Uterus (tissue), 4 donors: ENCODE measurements around the gene HIPK1. TPM values are rescaled to one million over a fixed set of nuclear protein-coding genes. Genes with fewer than 3 reads are reported as not detected.

ENCODE experiments used
- DNase-seq, 2 donors: peaks; one replicate each; pipeline ENCODE4 v3.0.0-alpha.2; 2019 to 2020
- H3K27ac ChIP-seq, 2 donors: fragments of 200-600 bp; sonication (generic); 1 replicate in 1 of 2; 2 replicates in 1 of 2; pipeline ENCODE4 v1.5.1; 2016 to 2018
- H3K27me3 ChIP-seq, 2 donors: fragments of 200-600 bp; sonication (generic); one replicate each; pipeline ENCODE4 v1.5.1; 2018 to 2019; ENCODE audit warnings: control low read depth in 1 of 2
- H3K36me3 ChIP-seq, 2 donors: fragments of 200-600 bp; sonication (generic); one replicate each; pipeline ENCODE4 v1.5.1; 2019; ENCODE audit warnings: control low read depth in 1 of 2
- H3K4me1 ChIP-seq, 2 donors: fragments of 200-600 bp; sonication (generic); one replicate each; pipeline ENCODE4 v1.5.1; 2018 to 2019; ENCODE audit warnings: control low read depth in 1 of 2
- H3K4me3 ChIP-seq, 2 donors: fragments of 200-600 bp; sonication (generic); 1 replicate in 1 of 2; 2 replicates in 1 of 2; pipeline ENCODE4 v1.5.1; 2018 to 2019; ENCODE audit warnings: mild to moderate bottlenecking in 1 of 2
- H3K9me3 ChIP-seq, 2 donors: fragments of 200-600 bp; sonication (generic); one replicate each; pipeline ENCODE4 v1.5.1; 2019; ENCODE audit warnings: control low read depth in 1 of 2
- POLR2A ChIP-seq, 2 donors: fragments of 450-650 bp; IDR thresholded peaks; one replicate each; pipeline ENCODE4 v1.6.1; 2016; ENCODE audit warnings: antibody characterized with exemption in 2 of 2, mild to moderate bottlenecking in 1 of 2, moderate library complexity in 1 of 2
- intact Hi-C: fragments of 100-400 bp; cut with DNase I; formaldehyde crosslinking; loops from one replicate; pipeline ENCODE4 v1.15.1; 2023; ENCODE audit warnings: low total_unique reads
- total RNA-seq, 4 donors: library from RNA; depleted of rRNA in 3 of 4; stranded (reverse); fragments of >200 nt in 3 of 4; gene quantifications; one replicate each; pipeline versions ENCODE4 v1.1.0 to v1.2.4, GENCODE V29; 2014 to 2023
- TF ChIP-seq, protein P1 (sequence below), 4 experiments: fragments of 200-600 bp in 2 of 4; fragments of 450-650 bp in 2 of 4; sonication (generic) in 2 of 4; IDR thresholded peaks; one replicate each; pipeline ENCODE4 v1.5.1; 2016 to 2019; ENCODE audit warnings: antibody characterized with exemption in 4 of 4, mild to moderate bottlenecking in 2 of 4, moderate library complexity in 1 of 4
- donor health status: DM: yes; HTN: yes; CAD: no.

Gene HIPK1
- total RNA-seq, 4 donors from 2014 or later: 21.5 to 92.7 (median 39.7) TPM

DNA sequence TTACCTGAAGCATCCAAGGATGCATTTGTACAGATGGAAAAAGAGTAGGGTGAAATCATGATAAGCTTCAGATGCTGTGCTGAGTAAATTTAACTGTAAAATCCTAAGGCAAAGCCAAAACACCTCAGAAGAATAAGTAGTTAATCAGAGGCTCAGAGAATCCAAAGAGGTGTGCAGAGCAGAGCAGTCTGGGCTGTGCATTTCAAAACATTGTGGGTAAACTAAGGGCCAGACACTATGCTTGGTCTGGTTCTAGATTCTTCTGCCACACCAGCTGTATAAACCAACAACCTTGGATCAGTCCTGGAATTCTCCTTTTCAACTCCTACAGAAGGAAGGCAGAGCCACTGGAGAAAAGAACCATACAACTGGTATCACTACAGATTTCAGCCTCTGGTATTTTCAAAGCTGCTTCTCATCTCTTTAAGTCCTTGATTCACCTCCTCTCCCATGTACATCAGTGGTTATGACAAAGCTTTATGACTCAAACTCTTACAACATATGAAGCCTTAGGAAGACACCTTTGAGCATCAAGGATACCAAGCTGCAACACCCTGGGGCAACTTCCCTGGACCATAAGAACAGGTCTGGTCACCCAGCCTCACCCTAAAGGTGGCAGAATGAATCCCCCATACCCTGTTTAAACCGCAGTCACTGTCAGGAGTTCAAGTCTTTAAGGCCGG is 11.6 kb upstream of the HIPK1 start:
- TF ChIP-seq, protein P1, sequence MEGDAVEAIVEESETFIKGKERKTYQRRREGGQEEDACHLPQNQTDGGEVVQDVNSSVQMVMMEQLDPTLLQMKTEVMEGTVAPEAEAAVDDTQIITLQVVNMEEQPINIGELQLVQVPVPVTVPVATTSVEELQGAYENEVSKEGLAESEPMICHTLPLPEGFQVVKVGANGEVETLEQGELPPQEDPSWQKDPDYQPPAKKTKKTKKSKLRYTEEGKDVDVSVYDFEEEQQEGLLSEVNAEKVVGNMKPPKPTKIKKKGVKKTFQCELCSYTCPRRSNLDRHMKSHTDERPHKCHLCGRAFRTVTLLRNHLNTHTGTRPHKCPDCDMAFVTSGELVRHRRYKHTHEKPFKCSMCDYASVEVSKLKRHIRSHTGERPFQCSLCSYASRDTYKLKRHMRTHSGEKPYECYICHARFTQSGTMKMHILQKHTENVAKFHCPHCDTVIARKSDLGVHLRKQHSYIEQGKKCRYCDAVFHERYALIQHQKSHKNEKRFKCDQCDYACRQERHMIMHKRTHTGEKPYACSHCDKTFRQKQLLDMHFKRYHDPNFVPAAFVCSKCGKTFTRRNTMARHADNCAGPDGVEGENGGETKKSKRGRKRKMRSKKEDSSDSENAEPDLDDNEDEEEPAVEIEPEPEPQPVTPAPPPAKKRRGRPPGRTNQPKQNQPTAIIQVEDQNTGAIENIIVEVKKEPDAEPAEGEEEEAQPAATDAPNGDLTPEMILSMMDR (IDR thresholded peaks at IDR 0.05): no peak
- no peak for TF ChIP-seq POLR2A (IDR thresholded peaks at IDR 0.05)

GRCh38 chr1:113918243-113918642 is 10.9 kb upstream of the HIPK1 start:
- H3K27me3 ChIP-seq: no peaks in the 10 kb centered on the region
- DNase-seq: no peak
- intact Hi-C loops: no loop called here
- TF ChIP-seq POLR2A (IDR thresholded peaks at IDR 0.05): no peak
- TF ChIP-seq, protein P1 (IDR thresholded peaks at IDR 0.05): no peak
- H3K9me3 ChIP-seq: no peaks in the 10 kb centered on the region
- no peaks in the 10 kb centered on the region for H3K36me3 ChIP-seq
- no peak overlapping the region for H3K4me3 ChIP-seq
- no peak overlapping the region for H3K27ac ChIP-seq
- H3K4me1 ChIP-seq: peaks cover 0 to under 1% of the 10 kb centered on the region in 2 donors

More for the DNA sequence above, 11.6 kb upstream of the HIPK1 start:
- no peak overlapping the region for H3K4me3 ChIP-seq
- no peaks in the 10 kb centered on the region for H3K27me3 ChIP-seq
- H3K27ac ChIP-seq: no peak overlapping the region
- H3K36me3 ChIP-seq: no peaks in the 10 kb centered on the region
- DNase-seq: no peak
- no peaks in the 10 kb centered on the region for H3K9me3 ChIP-seq
- intact Hi-C loops: no loop called here
- H3K4me1 ChIP-seq: peaks cover 0 to 4% of the 10 kb centered on the region in 2 donors

GRCh38 chr1:113922957-113923356 is 6.2 kb upstream of the HIPK1 start:
- TF ChIP-seq, protein P1 (IDR thresholded peaks at IDR 0.05): no peak
- no peak for TF ChIP-seq POLR2A (IDR thresholded peaks at IDR 0.05)
- no peak overlapping the region for H3K4me3 ChIP-seq
- no peaks in the 10 kb centered on the region for H3K9me3 ChIP-seq
- intact Hi-C loops: no loop called here
- no peaks in the 10 kb centered on the region for H3K36me3 ChIP-seq
- H3K27me3 ChIP-seq: no peaks in the 10 kb centered on the region
- H3K4me1 ChIP-seq: no peaks in the 10 kb centered on the region
- DNase-seq: no peak
- no peak overlapping the region for H3K27ac ChIP-seq

DNA sequence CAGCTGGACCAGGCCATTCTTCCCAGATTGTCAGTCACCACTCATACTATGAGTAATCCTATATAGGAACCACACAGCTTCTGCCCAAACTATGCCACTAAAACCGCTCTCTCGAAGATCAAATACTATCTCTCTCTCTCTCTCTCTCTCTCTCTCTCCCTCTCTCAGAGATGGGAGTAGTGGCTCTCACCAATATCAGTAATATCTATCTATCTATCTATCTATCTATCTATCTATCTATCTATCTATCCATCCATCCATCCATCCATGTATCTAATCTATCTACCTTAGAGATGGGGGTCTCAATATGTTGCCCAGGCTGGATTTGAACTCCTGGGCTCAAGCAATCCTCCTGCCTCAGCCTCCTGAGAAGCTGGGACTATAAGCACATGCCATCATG is 4.7 kb upstream of the HIPK1 start:
- Histone ChIP-seq H3K36me3 (no peaks in the 10 kb centered on the region), H3K9me3 (no peaks in the 10 kb centered on the region), H3K27me3 (no peaks in the 10 kb centered on the region), H3K27ac (no peak overlapping the region), H3K4me1 (no peaks in the 10 kb centered on the region), H3K4me3 (no peak overlapping the region)
- TF ChIP-seq POLR2A (IDR thresholded peaks at IDR 0.05): no peak
- TF ChIP-seq, protein P1 (IDR thresholded peaks at IDR 0.05): no peak
- DNase-seq: no peak
- intact Hi-C loops: no loop called here

DNA sequence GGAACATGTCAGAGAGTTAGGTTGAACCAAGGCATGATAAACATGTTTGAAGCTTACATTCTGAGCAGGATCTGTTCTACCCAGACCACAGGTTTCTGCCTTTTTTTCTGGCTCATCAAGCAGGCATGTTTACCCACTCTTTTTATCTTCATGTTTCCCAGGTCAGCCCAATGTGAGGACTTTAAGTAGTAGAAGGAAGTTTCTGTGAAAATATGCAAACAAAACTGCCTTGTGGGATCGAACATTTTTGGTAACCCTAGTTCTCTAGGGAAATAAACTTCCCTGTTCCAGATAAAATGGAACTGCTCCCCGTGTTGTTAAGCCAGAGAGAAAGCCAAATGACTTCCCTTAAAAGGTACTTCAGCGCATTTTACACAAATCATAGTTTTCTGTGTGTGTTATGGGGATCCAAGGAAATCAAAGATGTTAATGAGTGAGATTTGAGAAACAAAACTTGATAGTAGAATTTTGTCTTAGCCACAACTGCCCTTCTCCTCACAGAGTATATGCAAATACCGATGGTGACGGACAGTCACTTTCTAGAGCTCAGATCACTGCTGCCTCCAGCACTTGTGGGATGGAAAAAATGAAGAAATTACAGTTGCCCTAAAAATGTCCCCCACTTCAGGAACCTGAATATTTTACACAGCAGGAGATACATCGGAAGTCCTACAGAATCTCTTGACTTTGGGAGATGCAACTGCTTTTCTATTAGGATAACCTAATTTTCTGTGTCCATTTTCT is 765 bp upstream of the HIPK1 start:
- Histone ChIP-seq H3K4me1 (peaks cover 0 to 5% of the 10 kb centered on the region in 2 donors), H3K27ac (peak overlapping the region; percentile 88 to 90), H3K27me3 (no peaks in the 10 kb centered on the region), H3K9me3 (no peaks in the 10 kb centered on the region), H3K4me3 (peak overlapping the region; percentile 61 to 93), H3K36me3 (no peaks in the 10 kb centered on the region)
- intact Hi-C loops: no loop called here
- TF ChIP-seq, protein P1 (IDR thresholded peaks at IDR 0.05): no peak
- no peak for TF ChIP-seq POLR2A (IDR thresholded peaks at IDR 0.05)
- no peak for DNase-seq
